ENCODE results near the gene KLK15.

KLK15 gene

DNA sequence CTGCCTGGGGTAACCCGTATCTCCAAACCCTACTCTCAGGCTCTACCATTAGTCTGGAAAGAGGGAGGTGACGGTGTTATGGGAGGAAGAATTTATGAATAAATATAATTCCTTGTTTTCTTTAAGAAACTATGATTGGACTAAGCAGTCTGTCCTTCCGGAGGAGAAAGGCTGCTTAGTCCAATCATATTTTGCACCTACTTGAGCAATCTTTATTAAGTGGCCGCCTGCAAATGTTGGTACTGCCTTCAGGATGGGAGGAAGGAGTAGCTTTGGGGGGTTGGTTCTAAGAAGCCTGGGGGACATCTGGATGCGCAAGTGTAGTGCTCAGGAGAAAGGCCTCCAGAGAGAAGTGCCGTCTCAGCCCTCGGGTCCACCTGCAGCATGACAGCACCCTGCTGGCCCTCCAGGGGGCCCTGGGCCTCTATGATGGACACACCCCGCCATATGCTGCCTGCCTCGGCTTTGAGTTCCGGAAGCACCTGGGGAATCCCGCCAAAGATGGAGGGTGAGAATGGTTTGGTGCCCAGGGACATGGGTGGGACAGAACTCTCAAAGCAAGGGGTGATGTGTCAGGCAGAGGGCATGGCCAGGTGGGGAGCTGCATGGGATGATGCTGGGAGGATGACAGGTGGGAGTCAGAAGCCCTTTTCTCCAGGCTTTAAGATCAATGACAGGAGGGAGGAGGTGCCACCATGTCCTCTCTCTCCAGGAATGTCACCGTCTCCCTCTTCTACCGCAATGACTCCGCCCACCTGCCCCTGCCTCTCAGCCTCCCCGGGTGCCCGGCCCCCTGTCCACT, 39.1 kb downstream of the KLK15 start:
- H3K4me1 ChIP-seq (ENCODE audit: insufficient read depth, low read length, severe bottlenecking) = peaks cover 5% of the 10 kb centered on the region
- H3K4me2 ChIP-seq (ENCODE audit: low read length) = no peak overlapping the region
- H3K36me3 ChIP-seq (ENCODE audit: insufficient read depth, low read length) = peaks cover 41% of the 10 kb centered on the region
- no peaks in the 10 kb centered on the region for H3K27me3 ChIP-seq (ENCODE audit: insufficient read depth, low read length)
- H4K20me1 ChIP-seq (ENCODE audit: insufficient read depth, low read length) = no peaks in the 10 kb centered on the region
- H3K79me2 ChIP-seq (ENCODE audit: insufficient read depth, low read length) = no peaks in the 10 kb centered on the region
- H3K4me3 ChIP-seq (ENCODE audit: low read depth, low read length, poor library complexity, severe bottlenecking) = no peak overlapping the region
- no peaks in the 10 kb centered on the region for H3K9me2 ChIP-seq (ENCODE audit: low read depth, low read length)
- no peaks in the 10 kb centered on the region for H3F3A ChIP-seq (ENCODE audit: insufficient read depth, low read length)
- H3K9me3 ChIP-seq (ENCODE audit: low read length) = no peaks in the 10 kb centered on the region
- H3K9ac ChIP-seq (ENCODE audit: low read length) = no peak overlapping the region
- H3K27ac ChIP-seq (ENCODE audit: low read depth, low read length, poor library complexity, severe bottlenecking) = no peak overlapping the region
- H2AFZ ChIP-seq (ENCODE audit: low read length) = no peak overlapping the region
- TF ChIP-seq EZH2 (IDR thresholded peaks at IDR 0.05; ENCODE audit: borderline replicate concordance, low read length) (no peak), CTCF (IDR thresholded peaks at IDR 0.05; ENCODE audit: low read length) (no peak)

DNA sequence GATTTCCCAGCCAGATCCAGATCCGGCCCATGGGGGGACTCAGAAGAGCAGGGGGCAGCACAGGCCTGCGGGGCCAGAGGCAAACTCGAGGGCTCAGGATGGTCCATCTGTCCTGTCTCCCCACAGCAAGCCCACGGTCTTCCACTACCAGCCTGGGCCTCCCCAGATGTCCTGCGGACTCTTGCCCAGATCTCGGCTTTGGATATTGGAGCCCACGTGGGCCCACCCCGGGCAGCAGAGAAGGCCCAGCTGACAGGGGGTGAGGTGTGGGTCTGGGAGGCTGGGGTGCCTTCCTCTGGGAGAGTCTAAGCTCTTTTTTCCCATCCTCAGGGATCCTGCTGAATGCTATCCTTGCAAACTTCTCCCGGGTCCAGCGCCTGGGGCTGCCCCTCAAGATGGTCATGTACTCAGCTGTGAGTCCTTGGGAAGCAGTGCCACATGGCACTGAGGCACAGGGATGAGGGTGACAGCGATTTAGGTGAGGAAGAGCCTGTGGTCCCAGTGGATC, 39.8 kb downstream of the KLK15 start:
- H3K4me1 ChIP-seq (ENCODE audit: insufficient read depth, low read length, severe bottlenecking) = peaks cover 5% of the 10 kb centered on the region
- peaks cover 34% of the 10 kb centered on the region for H3K36me3 ChIP-seq (ENCODE audit: insufficient read depth, low read length)
- no peaks in the 10 kb centered on the region for H3K9me3 ChIP-seq (ENCODE audit: low read length)
- no peak overlapping the region for H3K4me2 ChIP-seq (ENCODE audit: low read length)
- H2AFZ ChIP-seq (ENCODE audit: low read length) = no peak overlapping the region
- H3K9me2 ChIP-seq (ENCODE audit: low read depth, low read length) = no peaks in the 10 kb centered on the region
- H3K79me2 ChIP-seq (ENCODE audit: insufficient read depth, low read length) = no peaks in the 10 kb centered on the region
- no peak overlapping the region for H3K4me3 ChIP-seq (ENCODE audit: low read depth, low read length, poor library complexity, severe bottlenecking)
- H4K20me1 ChIP-seq (ENCODE audit: insufficient read depth, low read length) = no peaks in the 10 kb centered on the region
- TF ChIP-seq CTCF (IDR thresholded peaks at IDR 0.05; ENCODE audit: low read length) = no peak
- TF ChIP-seq EZH2 (IDR thresholded peaks at IDR 0.05; ENCODE audit: borderline replicate concordance, low read length) = no peak
- H3K9ac ChIP-seq (ENCODE audit: low read length) = no peak overlapping the region
- H3F3A ChIP-seq (ENCODE audit: insufficient read depth, low read length) = no peaks in the 10 kb centered on the region
- H3K27me3 ChIP-seq (ENCODE audit: insufficient read depth, low read length) = no peaks in the 10 kb centered on the region
- no peak overlapping the region for H3K27ac ChIP-seq (ENCODE audit: low read depth, low read length, poor library complexity, severe bottlenecking)

DNA sequence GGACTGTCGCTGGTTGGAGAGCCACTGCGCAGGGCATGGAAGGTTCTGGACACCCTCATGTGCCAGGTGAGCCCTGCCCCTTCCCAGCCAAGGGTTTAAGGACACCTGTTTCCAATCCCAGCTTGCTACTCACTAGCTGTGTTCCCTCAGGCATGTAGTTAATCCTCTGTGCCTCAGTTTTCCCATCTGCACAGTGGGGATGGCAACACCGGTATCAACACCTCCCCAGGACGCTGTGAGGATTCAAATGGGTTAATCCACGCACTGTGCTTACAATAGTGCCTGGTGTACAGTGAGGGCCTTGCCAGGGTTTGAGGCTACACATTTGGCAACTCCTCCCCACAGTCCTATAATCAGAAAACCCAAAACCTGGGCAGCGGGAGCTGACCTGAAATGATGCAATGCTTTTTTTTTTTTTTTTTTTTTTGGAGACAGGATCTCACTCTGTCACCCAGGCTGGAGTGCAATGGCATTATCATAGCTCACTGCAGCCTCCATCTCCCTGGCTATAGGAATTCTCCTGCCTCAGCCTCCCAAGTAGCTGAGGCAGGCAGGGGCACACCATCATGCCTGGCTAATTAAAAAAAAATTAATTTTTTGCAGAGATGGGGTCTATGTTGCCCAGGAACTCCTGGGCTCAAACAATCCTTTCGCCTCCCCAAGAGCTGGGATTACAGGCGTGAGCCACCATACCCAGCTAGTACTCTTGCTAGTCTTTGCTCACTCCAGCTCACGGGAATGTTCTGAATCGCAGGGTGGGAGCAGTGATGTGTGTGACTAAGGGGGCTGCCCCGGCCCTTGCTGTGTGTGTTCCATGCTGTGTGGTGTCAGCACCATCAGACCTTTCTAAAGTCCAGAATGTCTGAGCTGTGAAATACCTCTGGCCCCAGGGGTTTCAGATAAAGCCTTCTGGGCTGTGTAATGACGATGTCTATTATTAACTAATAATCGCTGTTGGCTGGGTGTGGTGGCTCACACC, 40.8 kb downstream of the KLK15 start:
- TF ChIP-seq CTCF (IDR thresholded peaks at IDR 0.05; ENCODE audit: low read length) = no peak
- no peak for TF ChIP-seq EZH2 (IDR thresholded peaks at IDR 0.05; ENCODE audit: borderline replicate concordance, low read length)
- no peak overlapping the region for H3K4me2 ChIP-seq (ENCODE audit: low read length)
- no peaks in the 10 kb centered on the region for H4K20me1 ChIP-seq (ENCODE audit: insufficient read depth, low read length)
- H3K36me3 ChIP-seq (ENCODE audit: insufficient read depth, low read length) = peaks cover 23% of the 10 kb centered on the region
- H3K9ac ChIP-seq (ENCODE audit: low read length) = no peak overlapping the region
- H3K79me2 ChIP-seq (ENCODE audit: insufficient read depth, low read length) = no peaks in the 10 kb centered on the region
- no peaks in the 10 kb centered on the region for H3K27me3 ChIP-seq (ENCODE audit: insufficient read depth, low read length)
- no peak overlapping the region for H2AFZ ChIP-seq (ENCODE audit: low read length)
- H3K4me1 ChIP-seq (ENCODE audit: insufficient read depth, low read length, severe bottlenecking) = peaks cover 5% of the 10 kb centered on the region
- no peaks in the 10 kb centered on the region for H3K9me3 ChIP-seq (ENCODE audit: low read length)
- H3K4me3 ChIP-seq (ENCODE audit: low read depth, low read length, poor library complexity, severe bottlenecking) = no peak overlapping the region
- H3K27ac ChIP-seq (ENCODE audit: low read depth, low read length, poor library complexity, severe bottlenecking) = no peak overlapping the region
- no peaks in the 10 kb centered on the region for H3K9me2 ChIP-seq (ENCODE audit: low read depth, low read length)
- H3F3A ChIP-seq (ENCODE audit: insufficient read depth, low read length) = no peaks in the 10 kb centered on the region
